HG03108 (cell line): Measurements from ENCODE around the gene NTRK2.

Source experiments
- ATAC-seq: cut with Tn5 transposase; IDR thresholded peaks from one replicate; pipeline ENCODE4 v1.9.1; 2021; ENCODE audit warnings: moderate library complexity; ENCODE audit not compliant: unreplicated experiment

Gene NTRK2

GRCh38 chr9:84731696-84732095 lies 62.2 kb downstream of the NTRK2 start:
- ATAC-seq = no peak

GRCh38 chr9:84736081-84736480 lies 66.6 kb downstream of the NTRK2 start:
- no peak for ATAC-seq

- no peak for ATAC-seq
These were observed 67.0 kb downstream of the NTRK2 start for GRCh38 chr9:84736536-84736935.

GRCh38 chr9:84738353-84738752 lies 68.8 kb downstream of the NTRK2 start:
- no peak for ATAC-seq

- no peak for ATAC-seq
These were observed 72.7 kb downstream of the NTRK2 start for GRCh38 chr9:84742261-84742660.

- ATAC-seq = no peak
These were observed 74.7 kb downstream of the NTRK2 start for GRCh38 chr9:84744195-84744594.

- no peak for ATAC-seq
These were observed 75.2 kb downstream of the NTRK2 start for GRCh38 chr9:84744726-84745125.

GRCh38 chr9:84748112-84748511 lies 78.6 kb downstream of the NTRK2 start:
- no peak for ATAC-seq

GRCh38 chr9:84750152-84750865 lies 80.8 kb downstream of the NTRK2 start:
- no peak for ATAC-seq

- ATAC-seq = no peak
These were observed 82.4 kb downstream of the NTRK2 start for GRCh38 chr9:84751921-84752320.

GRCh38 chr9:84754461-84754860 lies 84.9 kb downstream of the NTRK2 start:
- no peak for ATAC-seq

GRCh38 chr9:84754881-84755280 lies 85.4 kb downstream of the NTRK2 start:
- no peak for ATAC-seq

- ATAC-seq = no peak
These were observed 85.9 kb downstream of the NTRK2 start for GRCh38 chr9:84755380-84755779.

- no peak for ATAC-seq
These were observed 86.6 kb downstream of the NTRK2 start for GRCh38 chr9:84756171-84756570.

GRCh38 chr9:84756731-84757130 lies 87.2 kb downstream of the NTRK2 start:
- no peak for ATAC-seq

GRCh38 chr9:84758817-84759216 lies 89.3 kb downstream of the NTRK2 start:
- no peak for ATAC-seq

GRCh38 chr9:84759300-84759750 lies 89.8 kb downstream of the NTRK2 start:
- peak; percentile 61 for ATAC-seq

- ATAC-seq = no peak
These were observed 90.3 kb downstream of the NTRK2 start for GRCh38 chr9:84759804-84760203.

- ATAC-seq = peak; percentile 45
These were observed 91.7 kb downstream of the NTRK2 start for GRCh38 chr9:84761137-84761808.

- no peak for ATAC-seq
These were observed 103.0 kb downstream of the NTRK2 start for GRCh38 chr9:84772511-84772910.

- ATAC-seq = no peak
These were observed 103.5 kb downstream of the NTRK2 start for GRCh38 chr9:84773022-84773421.

- no peak for ATAC-seq
These were observed 105.6 kb downstream of the NTRK2 start for GRCh38 chr9:84775056-84775643.
